Fibroblast of lung (primary cell): ENCODE measurements around the gene NFAM1. TPM values are rescaled to one million over a fixed set of nuclear protein-coding genes. Genes with fewer than 3 reads are reported as not detected.

Source experiments
- DNase-seq, 2 donors: peaks; one replicate each; pipeline versions ENCODE4 v3.0.0 to v3.0.0-alpha.2; 2010; ENCODE audit warnings: low read depth in 2 of 2
- H2AFZ ChIP-seq: 2 replicates; pipeline ENCODE4 v1.5.1; 2012; ENCODE audit warnings: low read length, control low read depth, inconsistent platforms
- H3K27ac ChIP-seq: 2 replicates; pipeline ENCODE4 v1.5.1; 2011; ENCODE audit warnings: low read length, control low read depth; ENCODE audit not compliant: insufficient read depth
- H3K27me3 ChIP-seq: 2 replicates; pipeline ENCODE4 v1.5.1; 2011; ENCODE audit warnings: mild to moderate bottlenecking, low read length; ENCODE audit not compliant: control insufficient read depth, insufficient read depth
- H3K36me3 ChIP-seq: 2 replicates; pipeline ENCODE4 v1.5.1; 2011; ENCODE audit warnings: low read length; ENCODE audit not compliant: control insufficient read depth, insufficient read depth
- H3K4me1 ChIP-seq: 2 replicates; pipeline ENCODE4 v1.5.1; 2011; ENCODE audit warnings: low read length; ENCODE audit not compliant: control insufficient read depth, insufficient read depth; ENCODE audit errors: extremely low read depth
- H3K4me2 ChIP-seq: 2 replicates; pipeline ENCODE4 v1.5.1; 2011; ENCODE audit warnings: low read length, control low read depth; ENCODE audit not compliant: insufficient read depth; ENCODE audit errors: extremely low read depth
- H3K4me3 ChIP-seq, 4 experiments: fragments of 200-600 bp in 1 of 4; sonication (generic) in 1 of 4; replicated peaks in 1 of 4; 2 replicates each; pipeline ENCODE4 v1.5.1; 2011 to 2016; ENCODE audit warnings: low read length in 4 of 4, low read depth in 3 of 4, mild to moderate bottlenecking in 3 of 4, control low read depth in 2 of 4, inconsistent platforms in 1 of 4, mixed read lengths in 1 of 4; ENCODE audit not compliant: insufficient read depth in 1 of 4; ENCODE audit errors: control extremely low read depth in 1 of 4
- H3K79me2 ChIP-seq: 2 replicates; pipeline ENCODE4 v1.5.1; 2012; ENCODE audit warnings: mild to moderate bottlenecking, low read length, inconsistent platforms; ENCODE audit not compliant: control insufficient read depth, insufficient read depth
- H3K9ac ChIP-seq: 2 replicates; pipeline ENCODE4 v1.5.1; 2011; ENCODE audit warnings: mild to moderate bottlenecking, low read length, control low read depth; ENCODE audit not compliant: insufficient read depth
- H3K9me3 ChIP-seq: 2 replicates; pipeline ENCODE4 v1.5.1; 2012; ENCODE audit warnings: low read depth, low read length; ENCODE audit not compliant: control insufficient read depth, insufficient read depth
- H4K20me1 ChIP-seq: 2 replicates; pipeline ENCODE4 v1.5.1; 2011; ENCODE audit warnings: low read length; ENCODE audit not compliant: control insufficient read depth, insufficient read depth; ENCODE audit errors: extremely low read depth
- EZH2 ChIP-seq: IDR thresholded peaks from 2 replicates; pipeline ENCODE4 v1.5.1; 2012; ENCODE audit warnings: low read length, control low read depth, mild to moderate bottlenecking; ENCODE audit errors: missing control alignments
- polyA plus RNA-seq, 2 donors: library from polyadenylated mRNA; depleted of rRNA in 1 of 2; stranded (reverse) in 1 of 2; unstranded in 1 of 2; fragments of >200 nt; gene quantifications; 2 replicates each; pipeline ENCODE4 v1.2.1, GENCODE V29; 2011 to 2012; ENCODE audit warnings: missing spikeins in 1 of 2
- total RNA-seq: library from RNA; depleted of rRNA; stranded (reverse); fragments of >200 nt; gene quantifications from 2 replicates; pipeline ENCODE4 v1.2.1, GENCODE V29; 2014

The NFAM1 gene
- total and polyA plus RNA-seq, 2 donors (not counting 1 experiment from before 2014, with no cell fraction given), result 0.17 TPM; not detected in 1

- no peaks in the 10 kb centered on the region for H3K9me3 ChIP-seq
- no peak overlapping the region for H3K4me3 ChIP-seq
- no peaks in the 10 kb centered on the region for H3K4me1 ChIP-seq
- no peaks in the 10 kb centered on the region for H3K79me2 ChIP-seq
- no peaks in the 10 kb centered on the region for H3K27me3 ChIP-seq
- no peak for TF ChIP-seq EZH2
- DNase-seq, result no peak
- no peak overlapping the region for H3K4me2 ChIP-seq
- no peaks in the 10 kb centered on the region for H3K36me3 ChIP-seq
- no peaks in the 10 kb centered on the region for H4K20me1 ChIP-seq
- H3K27ac ChIP-seq, result no peak overlapping the region
- no peak overlapping the region for H2AFZ ChIP-seq
- no peak overlapping the region for H3K9ac ChIP-seq
Measured at GRCh38 chr22:42331014-42331413, 101.2 kb downstream of the NFAM1 start.

Other genes with a start within 250 kb of the NFAM1 start
- 21.3 and 25.4 TPM in 2 replicates for gene TCF20, start 161.8 kb downstream of the NFAM1 start, total RNA-seq
- 11.8 and 12.0 TPM in 2 replicates for gene TCF20, start 161.8 kb downstream of the NFAM1 start, polyA plus RNA-seq
- 19.5 and 21.3 TPM in 2 replicates for gene RRP7A, start 87.4 kb upstream of the NFAM1 start, total RNA-seq
- 18.9 and 34.0 TPM in 2 replicates for gene RRP7A, start 87.4 kb upstream of the NFAM1 start, polyA plus RNA-seq
- 3.3 and 4.6 TPM in 2 replicates for gene SERHL2, start 121.6 kb upstream of the NFAM1 start, total RNA-seq
- gene SERHL2, start 121.6 kb upstream of the NFAM1 start, polyA plus RNA-seq, result 1.6 and 5.5 TPM in 2 replicates
- gene POLDIP3, start 182.5 kb upstream of the NFAM1 start, total RNA-seq, result 24.1 and 31.0 TPM in 2 replicates
- 28.2 and 38.6 TPM in 2 replicates for gene POLDIP3, start 182.5 kb upstream of the NFAM1 start, polyA plus RNA-seq
- gene ATP5MGL, start 208.2 kb upstream of the NFAM1 start, total RNA-seq, result 0.51 and 0.66 TPM in 2 replicates
- 0.08 and 0.11 TPM in 2 replicates for gene ATP5MGL, start 208.2 kb upstream of the NFAM1 start, polyA plus RNA-seq
- 36.5 and 82.1 TPM in 2 replicates for gene CYB5R3, start 217.0 kb upstream of the NFAM1 start, total RNA-seq
- 234 and 298 TPM in 2 replicates for gene CYB5R3, start 217.0 kb upstream of the NFAM1 start, polyA plus RNA-seq